ENCODE measurements around the gene PPP1R15B.

The PPP1R15B gene

DNA sequence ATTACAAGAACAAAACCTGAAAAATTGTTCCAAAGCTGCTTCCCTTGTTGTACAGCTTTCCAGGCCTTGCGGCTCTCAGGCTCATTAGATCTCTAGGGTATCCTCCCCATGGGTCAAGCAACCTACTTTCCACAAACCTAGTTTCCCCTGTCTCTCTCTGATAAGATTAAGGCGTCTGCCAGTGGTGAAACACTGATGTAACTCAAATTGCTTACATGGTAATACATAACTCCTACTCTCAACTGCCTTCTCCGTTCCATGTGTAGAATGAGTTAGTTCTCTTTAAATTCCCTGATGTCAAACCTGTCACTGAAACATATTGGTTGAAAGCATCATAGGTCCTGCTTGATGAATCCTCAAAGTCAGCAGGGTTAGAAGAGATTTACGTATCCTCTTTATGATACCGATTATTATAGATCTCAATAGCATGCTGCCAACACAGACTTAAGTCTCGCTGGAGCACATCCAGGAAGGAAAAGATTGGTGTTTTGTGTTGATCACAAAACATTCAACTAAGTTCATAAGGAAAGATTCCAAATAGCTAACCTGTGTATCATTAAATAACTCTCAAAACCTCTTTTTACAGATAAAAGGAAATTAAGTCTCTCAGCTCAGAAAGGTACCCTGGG, 10.6 kb downstream of the PPP1R15B start:
- no peak for DNase-seq (ENCODE audit: low spot score)

DNA sequence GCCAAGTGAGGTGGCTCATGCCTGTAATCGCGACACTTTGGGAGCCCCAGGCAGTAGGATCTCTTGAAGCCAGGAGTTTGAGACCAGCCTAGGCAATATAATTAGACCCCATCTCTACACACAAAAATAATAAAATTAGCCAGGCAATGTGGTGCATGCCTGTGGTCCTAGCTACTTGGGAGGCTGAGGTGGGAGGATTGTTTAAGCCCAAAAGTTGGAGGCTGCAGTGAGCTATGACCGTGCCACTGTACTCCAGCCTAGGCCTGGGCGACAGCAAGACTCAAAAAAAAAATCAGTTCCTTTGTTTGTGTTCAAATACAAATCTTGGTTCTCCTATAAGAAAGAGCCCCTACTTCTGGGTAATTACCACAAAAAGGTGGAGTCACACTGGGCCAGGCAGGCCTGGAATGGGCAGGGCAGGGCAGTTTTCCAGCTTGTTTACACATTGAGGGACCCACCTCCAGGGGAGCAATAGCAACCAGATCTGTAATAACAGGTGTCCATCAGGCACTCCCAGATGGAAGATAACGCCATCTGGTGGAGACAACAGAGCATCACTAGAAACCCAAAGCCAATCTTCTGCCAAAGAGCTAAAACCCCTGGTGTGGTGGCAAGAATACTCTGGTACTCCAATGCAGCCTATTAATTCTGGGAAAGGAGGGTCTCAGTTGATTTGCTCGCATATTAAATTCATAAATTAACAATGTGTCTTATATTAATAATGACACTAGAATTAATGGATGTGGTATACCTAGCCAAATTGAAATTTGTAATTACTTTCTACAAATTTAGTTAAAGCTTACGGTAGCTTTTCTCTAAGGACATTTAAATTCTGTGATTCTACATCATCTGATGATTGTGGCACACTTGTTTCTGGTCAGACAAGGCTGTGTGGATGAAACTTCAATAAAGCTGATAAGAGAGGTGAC, 13.2 kb downstream of the PPP1R15B start:
- DNase-seq (ENCODE audit: low spot score): peak; percentile 88

DNA sequence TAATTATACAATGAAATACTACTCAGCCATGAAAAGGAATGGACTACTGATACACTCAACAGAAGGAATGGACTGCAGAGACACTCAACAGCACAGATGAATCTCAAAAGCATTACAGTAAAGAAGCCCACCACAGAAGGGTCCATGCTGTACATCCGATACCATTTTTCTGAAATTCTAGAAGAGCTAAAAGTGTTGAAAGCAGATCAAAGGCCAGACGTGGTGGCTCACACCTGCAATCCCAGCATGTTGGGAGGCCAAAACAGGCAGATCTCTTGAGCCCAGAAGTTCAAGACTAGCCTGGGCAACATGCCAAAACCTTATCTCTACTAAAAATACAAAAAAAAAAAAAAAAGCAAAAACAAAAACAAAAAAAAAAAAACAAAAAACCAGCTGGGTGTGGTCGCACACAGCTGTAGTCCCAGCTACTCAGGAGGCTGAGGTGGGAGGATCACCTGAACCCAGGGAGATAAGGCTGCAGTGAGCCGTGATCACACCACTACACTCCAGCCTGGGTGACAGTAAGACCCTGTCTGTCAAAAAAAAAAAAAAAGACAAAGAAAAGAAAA, 15.5 kb downstream of the PPP1R15B start:
- DNase-seq (ENCODE audit: low spot score): no peak

DNA sequence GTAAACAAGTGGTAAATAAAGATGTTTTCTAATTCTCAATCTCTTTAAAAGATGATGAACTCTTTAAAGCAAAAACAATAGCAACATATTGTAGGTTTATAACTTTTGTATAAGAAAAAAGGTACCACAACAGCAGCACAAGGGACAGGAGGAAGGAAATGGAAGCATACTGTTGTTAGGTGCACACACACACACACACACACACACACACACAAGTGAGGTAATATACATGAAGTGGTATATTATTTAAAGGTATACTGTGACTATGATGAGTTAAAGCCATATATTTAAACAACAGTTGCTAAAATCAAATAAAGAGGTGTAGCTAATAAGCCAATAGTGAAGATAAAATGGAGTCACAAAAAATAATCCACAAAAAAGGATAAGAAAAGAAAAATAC, 20.0 kb downstream of the PPP1R15B start:
- no peak for DNase-seq (ENCODE audit: low spot score)

DNA sequence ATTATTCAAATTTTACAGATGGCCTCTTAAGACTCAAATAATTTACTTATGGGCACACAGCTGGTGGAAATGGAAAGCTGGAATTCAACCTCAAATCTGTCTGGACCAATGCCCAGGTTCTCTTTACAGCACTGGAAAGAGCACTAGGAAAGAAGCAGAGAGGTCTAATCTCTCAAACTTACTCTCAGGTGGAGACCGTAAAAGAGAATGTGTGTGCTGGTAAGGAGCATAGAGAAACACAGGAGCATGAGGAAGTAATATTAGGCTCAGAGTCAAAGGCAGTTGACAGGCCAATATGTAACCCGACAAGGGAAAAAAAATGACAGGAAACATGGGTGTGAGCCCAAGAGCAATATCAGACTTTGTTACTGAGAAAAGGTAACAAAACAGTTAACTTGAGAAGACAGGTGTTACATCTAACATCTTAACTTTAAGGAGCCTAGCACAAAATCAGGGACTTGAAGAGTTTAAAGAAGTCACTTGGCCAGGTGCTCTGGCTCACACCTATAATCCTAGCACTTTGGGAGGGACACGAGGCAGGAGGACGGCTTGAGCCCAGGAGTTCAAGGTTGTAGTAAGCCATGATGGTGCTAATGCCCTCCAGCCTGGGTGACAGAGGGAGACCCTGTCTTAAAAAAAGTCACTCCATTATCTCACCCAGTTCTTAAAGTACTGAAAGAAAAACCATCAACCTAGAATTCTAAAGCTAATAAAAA, 20.7 kb downstream of the PPP1R15B start:
- DNase-seq (ENCODE audit: low spot score): no peak

DNA sequence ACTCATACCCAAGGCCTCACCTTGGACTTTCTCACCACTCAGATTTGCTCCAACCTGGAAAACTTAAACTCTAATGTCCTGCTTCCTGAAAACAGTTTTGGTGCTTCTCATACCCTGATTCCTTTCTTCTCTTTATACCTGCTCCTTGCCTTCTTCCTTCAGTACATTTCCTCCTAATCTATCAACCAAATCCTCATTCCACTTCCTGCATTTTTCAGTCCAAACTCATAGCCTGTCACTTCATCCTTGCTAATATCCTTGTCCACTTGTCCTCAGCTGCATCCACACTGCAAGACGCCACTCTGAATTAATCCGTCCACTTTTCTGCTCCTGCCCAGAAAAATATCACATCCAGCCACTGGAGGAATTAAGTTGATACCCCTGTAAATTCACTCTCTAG, 25.9 kb downstream of the PPP1R15B start:
- DNase-seq (ENCODE audit: low spot score): no peak

DNA sequence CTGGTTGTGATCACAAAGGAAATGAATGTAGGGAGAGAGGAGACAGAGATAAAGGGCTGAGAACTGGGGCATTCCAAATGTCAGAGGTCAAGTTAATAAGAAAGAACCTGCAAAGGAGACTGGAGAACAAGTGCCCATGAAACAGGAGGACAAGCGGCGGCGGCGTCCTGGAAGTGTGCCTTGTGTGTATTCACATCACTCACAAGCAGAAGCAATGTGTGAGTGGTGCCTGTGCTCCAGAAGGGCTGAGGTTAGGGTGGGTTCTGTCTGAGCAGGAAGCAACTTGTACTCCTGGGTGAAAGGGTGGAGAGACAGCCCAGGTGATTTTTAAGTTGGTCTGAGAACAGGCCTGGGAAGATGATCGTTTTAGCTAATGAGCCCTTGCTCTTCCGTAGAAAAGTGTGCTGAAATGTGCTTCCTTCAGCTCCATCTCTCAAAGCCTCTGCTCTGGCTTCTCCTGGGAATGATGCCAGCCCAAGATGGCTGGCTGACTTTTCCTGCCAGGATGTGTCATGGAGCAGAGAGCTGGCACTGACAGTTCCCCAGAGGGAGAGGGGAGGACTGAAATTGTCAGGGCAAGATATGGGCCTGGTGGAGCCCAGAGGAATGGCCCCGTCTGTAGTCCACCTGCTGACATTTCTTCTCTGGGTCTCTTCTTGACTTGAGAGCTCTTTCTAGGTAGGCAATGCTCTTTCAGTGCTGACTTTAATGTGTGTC, 26.8 kb downstream of the PPP1R15B start:
- peak; percentile 84 for DNase-seq (ENCODE audit: low spot score)

DNA sequence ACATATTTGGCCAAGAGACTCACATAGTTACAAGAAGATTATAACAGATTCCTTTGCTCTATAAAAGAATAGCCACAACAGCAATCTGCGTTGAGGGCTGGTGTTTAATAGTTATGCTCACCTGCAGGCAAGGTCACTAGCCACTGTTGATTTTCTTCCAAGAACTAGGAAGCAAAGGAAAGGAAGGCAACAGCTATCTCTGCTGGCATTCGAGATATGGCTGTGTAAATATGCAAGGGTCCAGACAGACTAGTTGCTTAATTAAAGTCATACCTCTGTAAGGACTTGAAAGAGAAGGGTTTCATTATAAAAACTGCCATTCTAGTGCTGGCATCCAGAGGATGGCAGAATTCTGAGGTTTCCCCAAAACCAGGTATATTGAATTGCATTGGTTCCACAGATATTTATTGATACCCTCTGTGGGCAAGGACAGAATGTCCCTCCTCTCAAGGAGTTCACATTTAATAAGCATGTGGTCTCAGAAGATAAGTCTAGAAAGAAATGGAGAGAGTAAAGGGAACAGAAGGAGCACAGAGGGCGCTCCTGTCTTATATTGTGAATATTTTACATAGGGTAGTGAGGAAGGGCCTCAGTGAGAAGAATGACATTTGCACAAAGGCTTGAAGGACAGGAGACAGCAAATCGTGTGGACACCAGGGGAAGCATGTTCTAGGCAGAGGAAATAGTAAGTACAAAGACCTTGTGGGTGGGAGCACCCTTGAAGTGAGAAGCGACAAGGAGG, 28.3 kb downstream of the PPP1R15B start:
- no peak for DNase-seq (ENCODE audit: low spot score)

DNA sequence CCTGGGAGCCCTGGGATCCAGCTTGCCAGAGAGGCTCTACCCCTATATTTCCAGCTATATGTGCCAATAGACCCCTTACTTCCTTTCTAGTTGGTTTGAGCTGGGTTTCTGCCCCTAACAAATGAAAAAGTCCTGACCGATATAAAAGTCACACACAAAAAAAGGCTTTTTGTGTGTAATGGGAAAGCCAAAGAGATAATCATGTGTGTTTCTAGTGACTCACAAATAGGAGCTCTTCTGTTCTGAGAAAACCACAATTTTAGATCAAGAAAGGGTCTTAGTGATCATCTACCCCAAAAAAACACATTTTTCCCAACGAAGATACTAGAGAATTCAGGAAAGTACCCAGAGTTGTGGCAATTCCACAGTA, 28.9 kb downstream of the PPP1R15B start:
- no peak for DNase-seq (ENCODE audit: low spot score)

DNA sequence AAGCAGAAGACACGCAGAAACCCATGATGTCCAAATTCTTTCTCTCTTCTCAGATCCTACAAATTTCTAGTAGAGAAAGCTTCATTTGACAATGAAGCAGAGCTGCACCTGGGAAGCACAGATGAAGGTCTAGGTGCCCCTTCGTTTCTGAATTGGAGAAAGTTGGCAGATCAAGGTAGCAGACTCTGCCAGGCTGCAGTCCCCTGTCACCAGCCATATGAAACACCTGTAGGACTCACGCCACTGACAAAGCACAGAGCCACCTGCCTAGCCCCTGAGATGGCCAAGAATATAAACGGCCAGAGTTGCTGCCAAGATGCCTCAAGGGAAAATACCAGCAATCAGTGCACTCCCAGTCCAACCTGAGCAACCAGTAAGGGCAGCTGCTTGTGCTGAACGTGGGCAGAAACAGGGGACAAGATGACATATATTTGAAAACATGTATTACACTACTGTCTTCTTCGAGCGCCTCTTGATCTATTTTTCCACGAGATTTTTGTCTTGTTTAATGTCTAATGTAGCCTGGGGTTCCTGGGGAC, 31.3 kb downstream of the PPP1R15B start:
- DNase-seq (ENCODE audit: low spot score): no peak

DNA sequence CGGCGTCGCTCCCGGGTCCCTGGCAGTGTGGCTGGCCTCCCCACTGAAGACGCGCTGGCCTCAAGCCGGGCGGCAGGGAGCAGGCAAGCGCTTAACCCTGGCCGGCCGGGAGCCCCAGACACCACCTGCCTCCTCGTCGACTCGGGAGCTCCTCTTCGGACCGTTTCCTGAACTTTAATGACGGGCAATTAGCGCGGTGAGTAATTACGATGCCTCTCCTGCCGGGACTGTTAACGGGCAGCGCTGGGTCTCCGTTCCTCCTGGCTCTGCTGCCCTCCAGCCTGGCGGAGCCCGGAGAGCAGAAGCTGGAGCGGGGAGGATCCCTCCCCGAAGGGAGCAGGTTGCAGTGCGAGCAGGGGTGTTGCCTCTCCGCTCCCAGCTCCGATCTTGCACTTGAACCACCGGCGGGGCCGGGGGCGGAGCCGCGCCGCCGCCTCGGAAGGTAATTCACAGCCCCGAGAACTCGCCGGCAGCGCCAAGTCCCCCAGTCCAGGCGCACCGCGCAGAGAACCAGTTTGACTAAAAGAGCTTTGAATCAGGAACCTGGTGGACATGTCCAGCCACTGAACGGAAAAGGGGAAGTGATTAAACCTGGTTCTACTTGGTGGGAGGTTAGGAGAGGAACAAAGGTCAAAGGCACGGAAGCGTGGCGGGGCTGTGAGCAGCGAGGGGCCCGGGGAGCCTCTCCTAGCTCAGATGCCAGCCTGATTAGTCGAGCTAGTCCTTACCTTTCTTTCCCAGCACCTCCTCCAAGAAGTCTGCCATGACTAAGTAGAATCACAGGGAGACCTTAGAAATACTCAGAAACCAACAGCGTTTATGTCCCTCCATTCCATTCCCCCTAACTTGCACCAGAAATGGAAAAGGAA, 33.6 kb downstream of the PPP1R15B start:
- DNase-seq (ENCODE audit: low spot score): no peak

DNA sequence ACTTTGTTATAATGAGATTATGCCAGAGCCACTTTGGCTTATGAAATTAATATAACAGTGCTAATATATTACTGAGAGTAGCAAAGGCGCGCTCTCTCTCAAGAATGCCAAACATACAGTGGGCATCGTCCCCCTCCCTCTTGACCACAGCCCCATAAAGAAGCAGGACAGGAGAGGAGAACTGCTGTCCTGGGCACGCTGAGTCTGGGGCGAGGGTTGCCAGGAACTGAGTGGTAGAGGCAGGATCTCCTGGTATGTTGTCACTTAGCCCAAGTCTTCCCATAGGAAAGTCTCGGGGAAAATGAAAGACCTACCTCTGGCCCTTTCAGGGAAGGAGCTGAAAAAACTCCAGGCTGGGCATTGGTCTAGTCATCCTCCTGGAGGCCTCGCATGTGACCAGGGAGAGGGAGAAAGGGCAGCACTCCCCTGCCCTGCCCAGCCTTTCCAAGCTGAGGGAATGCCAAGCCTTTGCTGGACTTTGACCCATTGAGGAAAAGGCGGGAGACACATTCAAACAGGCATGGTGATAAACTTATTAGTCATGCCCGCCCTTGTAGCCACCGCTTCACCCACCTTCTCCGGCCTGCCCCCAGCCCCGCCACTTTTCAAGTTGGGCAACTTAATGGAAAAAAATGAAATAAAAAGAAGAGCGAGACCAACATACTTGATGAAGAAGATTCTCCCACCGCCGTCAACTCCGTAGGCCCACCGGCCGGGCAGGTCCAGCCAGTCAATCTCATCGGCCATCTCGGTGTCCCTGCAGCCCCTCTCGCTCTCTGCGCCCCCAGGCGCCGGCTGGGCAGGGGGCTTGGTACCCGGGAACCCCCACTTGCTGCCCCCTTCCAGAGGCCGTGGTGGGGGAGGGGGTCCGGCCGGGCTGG, 34.5 kb downstream of the PPP1R15B start:
- DNase-seq (ENCODE audit: low spot score): no peak

DNA sequence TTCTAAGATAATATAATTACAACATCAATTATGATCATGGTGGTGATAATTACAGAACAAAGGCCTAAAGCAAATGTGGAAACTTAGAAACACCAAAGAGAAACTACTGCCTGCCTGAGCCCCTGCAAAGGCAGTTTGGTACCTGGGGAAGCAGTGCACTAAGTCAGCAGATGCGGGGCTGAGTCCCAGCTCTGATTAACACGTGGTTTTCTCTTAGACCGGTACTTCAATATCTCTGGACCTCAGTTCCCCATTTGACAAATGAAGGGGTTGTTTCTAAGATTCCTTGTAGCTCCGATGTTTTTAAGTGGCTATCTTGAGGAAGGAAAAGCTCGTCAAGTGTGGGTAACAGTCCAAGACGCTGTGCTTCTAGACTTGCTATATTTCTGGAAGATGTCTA, 35.2 kb downstream of the PPP1R15B start:
- peak; percentile 14 for DNase-seq (ENCODE audit: low spot score)

DNA sequence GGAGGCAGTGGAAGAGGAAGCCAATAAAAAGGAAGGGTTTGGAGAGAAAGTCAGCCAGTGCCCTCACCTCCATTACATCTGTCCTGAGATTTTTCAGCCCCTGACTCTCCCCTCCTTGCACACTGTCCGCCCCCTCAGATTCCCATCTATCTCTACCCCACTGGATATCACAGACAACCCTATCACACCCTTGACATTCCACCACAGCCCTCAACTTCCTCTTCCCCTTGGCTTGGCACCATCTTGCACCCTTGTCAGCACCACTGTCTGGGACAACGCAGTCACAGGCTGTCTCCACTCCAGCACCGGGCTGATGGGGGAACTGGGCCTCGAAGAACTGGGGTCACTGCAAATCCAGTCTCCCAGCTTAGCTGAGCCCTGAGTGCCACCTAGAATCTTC, 37.7 kb downstream of the PPP1R15B start:
- no peak for DNase-seq (ENCODE audit: low spot score)

DNA sequence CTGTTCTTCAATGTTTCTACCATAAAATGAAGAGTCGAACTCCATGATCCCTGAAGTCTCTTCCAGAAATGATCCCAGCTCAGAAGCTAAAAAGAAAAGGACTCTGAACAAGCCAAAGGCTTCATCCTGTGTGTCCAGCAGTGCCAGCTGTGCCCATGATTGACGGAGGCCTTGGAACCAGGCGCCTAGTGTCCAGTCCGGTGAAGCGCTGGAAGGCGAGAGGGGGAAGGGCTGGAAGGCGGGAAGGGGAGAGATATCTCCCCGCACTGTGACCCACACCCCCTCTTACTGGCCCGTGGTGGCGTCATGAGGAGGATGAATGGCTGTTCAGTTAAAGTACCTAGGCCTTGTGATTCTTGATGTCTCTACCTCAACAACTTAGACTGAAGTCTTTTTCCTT, 41.4 kb downstream of the PPP1R15B start:
- DNase-seq (ENCODE audit: low spot score): no peak

DNA sequence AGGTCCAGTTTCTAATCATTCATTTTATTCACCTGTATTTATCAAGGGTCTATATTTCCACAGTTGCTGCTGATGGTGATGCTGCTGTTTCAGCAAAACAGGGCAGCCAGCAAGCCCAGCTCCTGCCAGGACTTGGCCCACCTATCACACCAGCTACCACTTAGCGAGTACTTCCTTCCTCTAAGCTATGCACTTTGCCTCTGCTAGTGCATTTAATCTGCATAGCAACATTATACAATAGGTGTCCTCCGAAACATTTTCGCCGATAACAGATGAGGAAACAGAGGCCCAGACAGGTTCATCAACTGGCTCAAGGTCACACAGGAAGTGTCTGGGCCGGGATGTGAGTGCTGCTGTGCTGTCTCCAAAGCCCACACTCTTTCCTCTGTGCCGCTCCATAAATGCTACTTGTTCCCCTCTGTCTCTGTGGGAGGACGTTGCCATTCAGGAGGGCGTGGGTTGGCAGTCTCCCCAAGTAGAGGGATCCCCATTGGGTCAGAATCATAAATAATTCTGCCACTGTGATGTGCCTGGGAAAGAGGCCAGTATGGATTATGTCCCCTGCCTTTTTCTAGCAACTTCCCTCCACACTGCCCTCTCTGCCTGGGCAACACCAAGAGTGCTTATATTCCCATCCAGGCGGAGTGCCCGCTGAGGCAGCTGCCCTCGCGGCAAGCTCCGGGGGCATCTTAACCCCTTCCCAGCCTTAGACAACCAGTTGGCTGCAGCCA, 42.5 kb downstream of the PPP1R15B start:
- DNase-seq (ENCODE audit: low spot score): no peak

DNA sequence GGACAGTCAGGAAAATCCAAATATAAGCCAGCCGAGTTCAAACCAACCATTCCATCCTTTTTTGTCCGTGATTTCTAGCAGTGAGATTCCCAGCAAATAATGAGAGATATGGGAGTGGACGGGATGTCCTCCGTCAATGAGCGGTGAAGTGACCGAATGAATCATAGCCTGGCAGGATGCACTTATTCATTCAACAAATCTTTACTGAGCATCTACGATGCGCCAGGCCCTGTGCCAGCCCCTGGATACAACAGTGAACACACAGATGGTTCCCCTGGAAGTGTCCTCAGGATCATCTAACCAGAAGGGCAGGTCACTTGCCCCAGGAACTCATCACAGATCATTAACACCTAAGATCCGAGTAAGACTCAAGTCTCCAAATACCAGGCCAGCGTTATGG, 43.7 kb downstream of the PPP1R15B start:
- no peak for DNase-seq (ENCODE audit: low spot score)

DNA sequence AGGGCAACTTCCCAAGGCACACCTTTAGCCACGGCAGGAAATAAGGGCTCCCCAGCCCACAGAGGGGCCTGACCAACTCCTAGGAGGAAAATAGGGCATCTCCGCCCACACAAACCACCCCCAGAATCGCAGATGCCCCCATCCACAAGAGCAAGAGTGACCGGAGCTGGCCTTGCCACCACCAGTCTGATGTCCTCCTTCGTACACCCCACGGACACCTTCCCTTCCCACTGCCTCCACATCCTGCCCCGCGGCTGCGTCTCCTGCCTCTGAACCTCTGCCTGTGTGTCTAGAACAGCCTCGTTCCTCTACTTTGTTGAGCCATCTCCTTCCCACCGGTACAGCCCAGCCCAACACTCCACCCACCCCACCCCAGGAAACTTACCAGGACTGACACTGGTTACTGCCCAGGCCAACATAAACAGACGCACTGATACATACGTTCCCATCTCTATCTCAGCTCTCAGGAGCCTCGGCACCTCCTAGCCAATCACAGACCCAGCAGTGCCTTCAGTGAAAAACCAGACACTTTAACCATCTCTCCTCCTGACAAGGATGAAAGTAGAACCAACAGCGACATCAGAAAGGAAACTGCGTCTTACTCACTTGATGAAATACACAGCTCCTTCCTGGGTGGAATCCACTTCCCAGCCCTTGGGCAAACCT, 44.3 kb downstream of the PPP1R15B start:
- no peak for DNase-seq (ENCODE audit: low spot score)
